ENCODE measurements around the gene ISCA2.

The ISCA2 gene

GRCh38 chr14:74464785-74465184 lies 28.8 kb upstream of the ISCA2 start:
- no peak for DNase-seq (ENCODE audit: insufficient read length, low spot score)
- TF ChIP-seq PAX5 (IDR thresholded peaks at IDR 0.05; ENCODE audit: insufficient read depth, low read length, severe bottlenecking), result no peak
- no peak for TF ChIP-seq POLR2AphosphoS5 (IDR thresholded peaks at IDR 0.05; ENCODE audit: low read depth, low read length)
- no peak for TF ChIP-seq POLR2A (IDR thresholded peaks at IDR 0.05; ENCODE audit: low read depth, low read length)
- no peak for TF ChIP-seq SPI1 (IDR thresholded peaks at IDR 0.05; ENCODE audit: low read depth, low read length)
- no peak for TF ChIP-seq POU2F2 (IDR thresholded peaks at IDR 0.05; ENCODE audit: low read depth, low read length)
- TF ChIP-seq TAF1 (IDR thresholded peaks at IDR 0.05; ENCODE audit: low read depth, low read length), result no peak
- no peak for FAIRE-seq

- TF ChIP-seq SPI1 (IDR thresholded peaks at IDR 0.05; ENCODE audit: low read depth, low read length), result no peak
- TF ChIP-seq POLR2A (IDR thresholded peaks at IDR 0.05; ENCODE audit: low read depth, low read length), result no peak
- no peak for TF ChIP-seq POU2F2 (IDR thresholded peaks at IDR 0.05; ENCODE audit: low read depth, low read length)
- TF ChIP-seq TAF1 (IDR thresholded peaks at IDR 0.05; ENCODE audit: low read depth, low read length), result no peak
- DNase-seq (ENCODE audit: insufficient read length, low spot score) (no peak), FAIRE-seq (no peak)
Observed at GRCh38 chr14:74465335-74465734, 28.2 kb upstream of the ISCA2 start.

GRCh38 chr14:74468513-74468912 lies 25.1 kb upstream of the ISCA2 start:
- TF ChIP-seq SPI1 (IDR thresholded peaks at IDR 0.05; ENCODE audit: low read depth, low read length) (no peak), PAX5 (IDR thresholded peaks at IDR 0.05; ENCODE audit: insufficient read depth, low read length, severe bottlenecking) (no peak)
- no peak for FAIRE-seq
- no peak for DNase-seq (ENCODE audit: insufficient read length, low spot score)

GRCh38 chr14:74469548-74470518 lies 23.7 kb upstream of the ISCA2 start:
- FAIRE-seq (no peak), DNase-seq (ENCODE audit: insufficient read length, low spot score) (no peak)
- TF ChIP-seq TAF1 (IDR thresholded peaks at IDR 0.05; ENCODE audit: low read depth, low read length) (no peak), POLR2AphosphoS5 (IDR thresholded peaks at IDR 0.05; ENCODE audit: low read depth, low read length) (no peak), PAX5 (IDR thresholded peaks at IDR 0.05; ENCODE audit: insufficient read depth, low read length, severe bottlenecking) (no peak), POU2F2 (IDR thresholded peaks at IDR 0.05; ENCODE audit: low read depth, low read length) (no peak), POLR2A (IDR thresholded peaks at IDR 0.05; ENCODE audit: low read depth, low read length) (no peak)

GRCh38 chr14:74472601-74473000 lies 21.0 kb upstream of the ISCA2 start:
- FAIRE-seq, result no peak
- TF ChIP-seq SPI1 (IDR thresholded peaks at IDR 0.05; ENCODE audit: low read depth, low read length) (peak; percentile 80), PAX5 (IDR thresholded peaks at IDR 0.05; ENCODE audit: insufficient read depth, low read length, severe bottlenecking) (no peak)
- no peak for DNase-seq (ENCODE audit: insufficient read length, low spot score)

- FAIRE-seq, result no peak
- no peak for DNase-seq (ENCODE audit: insufficient read length, low spot score)
- TF ChIP-seq SPI1 (IDR thresholded peaks at IDR 0.05; ENCODE audit: low read depth, low read length) (no peak), POLR2AphosphoS5 (IDR thresholded peaks at IDR 0.05; ENCODE audit: low read depth, low read length) (no peak), POLR2A (IDR thresholded peaks at IDR 0.05; ENCODE audit: low read depth, low read length) (no peak), TAF1 (IDR thresholded peaks at IDR 0.05; ENCODE audit: low read depth, low read length) (no peak), POU2F2 (IDR thresholded peaks at IDR 0.05; ENCODE audit: low read depth, low read length) (no peak), PAX5 (IDR thresholded peaks at IDR 0.05; ENCODE audit: insufficient read depth, low read length, severe bottlenecking) (no peak)
Observed at GRCh38 chr14:74474376-74474775, 19.2 kb upstream of the ISCA2 start.

- FAIRE-seq, result no peak
- TF ChIP-seq TAF1 (IDR thresholded peaks at IDR 0.05; ENCODE audit: low read depth, low read length), result no peak
- no peak for DNase-seq (ENCODE audit: insufficient read length, low spot score)
Observed at GRCh38 chr14:74475678-74476077, 17.9 kb upstream of the ISCA2 start.

GRCh38 chr14:74476107-74476506 lies 17.5 kb upstream of the ISCA2 start:
- TF ChIP-seq TAF1 (IDR thresholded peaks at IDR 0.05; ENCODE audit: low read depth, low read length) (no peak), POLR2AphosphoS5 (IDR thresholded peaks at IDR 0.05; ENCODE audit: low read depth, low read length) (no peak), POLR2A (IDR thresholded peaks at IDR 0.05; ENCODE audit: low read depth, low read length) (no peak), PAX5 (IDR thresholded peaks at IDR 0.05; ENCODE audit: insufficient read depth, low read length, severe bottlenecking) (no peak), POU2F2 (IDR thresholded peaks at IDR 0.05; ENCODE audit: low read depth, low read length) (no peak), SPI1 (IDR thresholded peaks at IDR 0.05; ENCODE audit: low read depth, low read length) (no peak)
- FAIRE-seq (no peak), DNase-seq (ENCODE audit: insufficient read length, low spot score) (no peak)

GRCh38 chr14:74476607-74477006 lies 17.0 kb upstream of the ISCA2 start:
- TF ChIP-seq POLR2A (IDR thresholded peaks at IDR 0.05; ENCODE audit: low read depth, low read length) (no peak), POU2F2 (IDR thresholded peaks at IDR 0.05; ENCODE audit: low read depth, low read length) (no peak), SPI1 (IDR thresholded peaks at IDR 0.05; ENCODE audit: low read depth, low read length) (no peak), PAX5 (IDR thresholded peaks at IDR 0.05; ENCODE audit: insufficient read depth, low read length, severe bottlenecking) (no peak), TAF1 (IDR thresholded peaks at IDR 0.05; ENCODE audit: low read depth, low read length) (no peak), POLR2AphosphoS5 (IDR thresholded peaks at IDR 0.05; ENCODE audit: low read depth, low read length) (no peak)
- no peak for FAIRE-seq
- DNase-seq (ENCODE audit: insufficient read length, low spot score), result no peak

- DNase-seq (ENCODE audit: insufficient read length, low spot score), result no peak
- FAIRE-seq, result no peak
Observed at GRCh38 chr14:74478996-74479635, 14.4 kb upstream of the ISCA2 start.

More at GRCh38 chr14:74478996-74479635, 14.4 kb upstream of the ISCA2 start:
- no peak for TF ChIP-seq TAF1 (IDR thresholded peaks at IDR 0.05; ENCODE audit: low read depth, low read length)
- no peak for TF ChIP-seq POU2F2 (IDR thresholded peaks at IDR 0.05; ENCODE audit: low read depth, low read length)
